Erythroblast (primary cell): Measurements from ENCODE around the gene PCDH9.

Experiments used
- GATA1 ChIP-seq: IDR thresholded peaks from 2 replicates; pipeline ENCODE4 v1.6.1; 2011; ENCODE audit warnings: low read depth, mild to moderate bottlenecking, control low read depth, low read length, moderate library complexity
- POLR2A ChIP-seq: IDR thresholded peaks from 2 replicates; pipeline ENCODE4 v1.6.1; 2011; ENCODE audit warnings: mild to moderate bottlenecking, low read length

DNA sequence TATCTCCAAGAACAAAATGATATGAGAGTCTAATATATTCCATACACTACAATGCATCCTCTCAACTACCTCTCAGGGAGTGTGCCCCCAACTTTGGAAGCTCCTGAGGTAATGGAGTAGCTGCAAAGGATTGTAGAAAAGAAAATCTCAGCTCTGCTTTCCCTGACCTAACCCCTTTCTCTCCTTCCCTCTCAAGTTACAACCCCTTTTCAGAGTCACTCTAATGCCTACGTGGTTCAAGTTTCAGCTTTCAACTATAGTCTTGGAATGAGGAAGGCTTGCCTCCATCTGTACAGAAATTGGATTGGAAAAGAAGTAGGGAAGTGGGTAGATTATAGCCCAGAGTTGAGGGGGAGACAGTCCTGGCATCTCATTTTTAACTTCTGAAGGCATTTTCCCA lies 256.0 kb downstream of the PCDH9 start:
- TF ChIP-seq POLR2A = no peak
- TF ChIP-seq GATA1 = no peak
